CD4-positive, CD25-positive, alpha-beta regulatory T cell (primary cell): ENCODE results near the gene ITGA11. TPM values are rescaled to one million over a fixed set of nuclear protein-coding genes. Genes with fewer than 3 reads are reported as not detected.

Source experiments
- ATAC-seq, 2 donors: fragments of 150-1000 bp; cut with Tn5 transposase; one replicate each; pipeline ENCODE4 v1.10.0; 2021; ENCODE audit warnings: low read depth in 2 of 2, moderate number of reproducible peaks in 2 of 2, moderate library complexity in 1 of 2
- DNase-seq, 3 donors: peaks; one replicate each; pipeline versions ENCODE4 v3.0.0 to v3.0.0-alpha.2; 2012 to 2022; ENCODE audit warnings: mixed read lengths in 1 of 3
- H3K27ac ChIP-seq: one replicate; pipeline ENCODE4 v1.7.0; 2013; ENCODE audit warnings: mild to moderate bottlenecking, low read length; ENCODE audit not compliant: insufficient read depth, poor library complexity, severe bottlenecking
- H3K27me3 ChIP-seq: one replicate; pipeline ENCODE4 v1.7.0; 2013; ENCODE audit warnings: low read length; ENCODE audit not compliant: control insufficient read depth, insufficient read depth
- H3K36me3 ChIP-seq: one replicate; pipeline ENCODE4 v1.7.0; 2013; ENCODE audit warnings: mild to moderate bottlenecking, low read length, moderate library complexity; ENCODE audit not compliant: control insufficient read depth, insufficient read depth
- H3K4me1 ChIP-seq: 2 replicates; pipeline ENCODE4 v1.7.0; 2013; ENCODE audit warnings: mild to moderate bottlenecking, low read length; ENCODE audit not compliant: insufficient read depth, control insufficient read depth, poor library complexity, severe bottlenecking
- H3K4me3 ChIP-seq: one replicate; pipeline ENCODE4 v1.7.0; 2013; ENCODE audit warnings: low read depth, mild to moderate bottlenecking, low read length, moderate library complexity
- H3K9me3 ChIP-seq, 2 experiments: 1 replicate in 1 of 2; 2 replicates in 1 of 2; pipeline ENCODE4 v1.7.0; 2013; ENCODE audit warnings: low read length in 2 of 2, mild to moderate bottlenecking in 1 of 2, moderate library complexity in 1 of 2; ENCODE audit not compliant: control insufficient read depth in 2 of 2
- H3K27ac Mint-ChIP-seq, 3 donors: one replicate each; pipeline ENCODE4 v1.8.0; 2020 to 2022; ENCODE audit warnings: mild to moderate bottlenecking in 3 of 3, mixed read lengths in 3 of 3, moderate library complexity in 2 of 3
- H3K27me3 Mint-ChIP-seq: one replicate; pipeline ENCODE4 v1.8.0; 2022; ENCODE audit warnings: mild to moderate bottlenecking, mixed read lengths
- H3K36me3 Mint-ChIP-seq: one replicate; pipeline ENCODE4 v1.8.0; 2020; ENCODE audit warnings: mixed read lengths
- H3K4me1 Mint-ChIP-seq, 4 donors: one replicate each; pipeline ENCODE4 v1.8.0; 2020 to 2022; ENCODE audit warnings: mixed read lengths in 4 of 4, mild to moderate bottlenecking in 1 of 4
- H3K4me3 Mint-ChIP-seq, 4 donors: one replicate each; pipeline ENCODE4 v1.8.0; 2020 to 2022; ENCODE audit warnings: mild to moderate bottlenecking in 4 of 4, mixed read lengths in 4 of 4, moderate library complexity in 3 of 4
- H3K9me3 Mint-ChIP-seq, 7 donors: one replicate each; pipeline ENCODE4 v1.8.0; 2020 to 2022; ENCODE audit warnings: mixed read lengths in 7 of 7, mild to moderate bottlenecking in 3 of 7, moderate library complexity in 2 of 7
- polyA plus RNA-seq, 4 donors: library from polyadenylated mRNA; unstranded; fragments of 300-500 nt; fragmentation: Illumina TruSeq; gene quantifications; one replicate each; pipeline ENCODE4 v1.2.3, GENCODE V29; 2021
- total RNA-seq: library from RNA; stranded (reverse); gene quantifications from one replicate; pipeline ENCODE4 v1.2.3, GENCODE V29; 2022

ITGA11 gene
- total and polyA plus RNA-seq, 5 donors from 2014 or later, result 0.02 to 0.05 TPM; not detected in 3

GRCh38 chr15:68442903-68443302 lies 10.9 kb upstream of the ITGA11 start:
- ATAC-seq, result no peak
- peaks cover 0 to 4% (median 0%) of the 10 kb centered on the region in 4 donors for H3K4me1 Mint-ChIP-seq
- no peaks in the 10 kb centered on the region for H3K4me1 ChIP-seq
- H3K27me3 ChIP-seq, result peaks cover 10% of the 10 kb centered on the region
- peaks cover 50% of the 10 kb centered on the region for H3K27me3 Mint-ChIP-seq
- no peaks in the 10 kb centered on the region for H3K9me3 ChIP-seq
- H3K36me3 ChIP-seq, result no peaks in the 10 kb centered on the region
- H3K27ac ChIP-seq, result no peak overlapping the region
- H3K36me3 Mint-ChIP-seq, result no peaks in the 10 kb centered on the region
- no peak overlapping the region for H3K4me3 ChIP-seq
- peaks cover 0 to 3% (median 0%) of the 10 kb centered on the region in 7 donors for H3K9me3 Mint-ChIP-seq
- DNase-seq, result no peak
- no peak overlapping the region for H3K4me3 Mint-ChIP-seq
- H3K27ac Mint-ChIP-seq, result no peak overlapping the region

GRCh38 chr15:68442041-68442440 lies 10.1 kb upstream of the ITGA11 start:
- no peak for ATAC-seq
- DNase-seq, result no peak
- no peaks in the 10 kb centered on the region for H3K9me3 Mint-ChIP-seq
- Histone ChIP-seq H3K27ac (no peak overlapping the region), H3K9me3 (no peaks in the 10 kb centered on the region), H3K36me3 (no peaks in the 10 kb centered on the region), H3K4me3 (no peak overlapping the region), H3K4me1 (no peaks in the 10 kb centered on the region), H3K27me3 (peaks cover 10% of the 10 kb centered on the region)
- no peak overlapping the region for H3K27ac Mint-ChIP-seq
- H3K27me3 Mint-ChIP-seq, result peaks cover 49% of the 10 kb centered on the region
- H3K36me3 Mint-ChIP-seq, result no peaks in the 10 kb centered on the region
- H3K4me1 Mint-ChIP-seq, result peaks cover 0 to 4% (median 0%) of the 10 kb centered on the region in 4 donors
- H3K4me3 Mint-ChIP-seq, result no peak overlapping the region

- DNase-seq, result no peak
- Histone ChIP-seq H3K4me3 (no peak overlapping the region), H3K27me3 (peaks cover 4% of the 10 kb centered on the region), H3K9me3 (no peaks in the 10 kb centered on the region), H3K27ac (no peak overlapping the region), H3K4me1 (no peaks in the 10 kb centered on the region), H3K36me3 (no peaks in the 10 kb centered on the region)
- peaks cover 49% of the 10 kb centered on the region for H3K27me3 Mint-ChIP-seq
- no peaks in the 10 kb centered on the region for H3K9me3 Mint-ChIP-seq
- H3K4me3 Mint-ChIP-seq, result no peak overlapping the region
- H3K27ac Mint-ChIP-seq, result no peak overlapping the region
- ATAC-seq, result no peak
- no peaks in the 10 kb centered on the region for H3K36me3 Mint-ChIP-seq
- peaks cover 0 to 4% (median 0%) of the 10 kb centered on the region in 4 donors for H3K4me1 Mint-ChIP-seq
Measured at GRCh38 chr15:68441045-68441743, 9.2 kb upstream of the ITGA11 start.

- DNase-seq (no peak), ATAC-seq (no peak)
- Mint-ChIP-seq H3K27me3 (peaks cover 38% of the 10 kb centered on the region), H3K27ac (no peak overlapping the region), H3K9me3 (no peaks in the 10 kb centered on the region), H3K4me3 (no peak overlapping the region), H3K4me1 (peaks cover 0 to 4% (median 0%) of the 10 kb centered on the region in 4 donors), H3K36me3 (no peaks in the 10 kb centered on the region)
- no peak overlapping the region for H3K4me3 ChIP-seq
- H3K36me3 ChIP-seq, result no peaks in the 10 kb centered on the region
- no peaks in the 10 kb centered on the region for H3K9me3 ChIP-seq
- peaks cover 4% of the 10 kb centered on the region for H3K27me3 ChIP-seq
- H3K27ac ChIP-seq, result no peak overlapping the region
- H3K4me1 ChIP-seq, result no peaks in the 10 kb centered on the region
Measured at GRCh38 chr15:68440136-68440535, 8.2 kb upstream of the ITGA11 start.

- Mint-ChIP-seq H3K27me3 (peaks cover 37% of the 10 kb centered on the region), H3K27ac (no peak overlapping the region), H3K4me3 (no peak overlapping the region), H3K36me3 (no peaks in the 10 kb centered on the region), H3K9me3 (no peaks in the 10 kb centered on the region), H3K4me1 (peaks cover 0 to 4% (median 0%) of the 10 kb centered on the region in 4 donors)
- no peak overlapping the region for H3K4me3 ChIP-seq
- no peaks in the 10 kb centered on the region for H3K36me3 ChIP-seq
- DNase-seq, result no peak
- peaks cover 6% of the 10 kb centered on the region for H3K27me3 ChIP-seq
- no peak for ATAC-seq
- H3K4me1 ChIP-seq, result no peaks in the 10 kb centered on the region
- H3K27ac ChIP-seq, result no peak overlapping the region
- H3K9me3 ChIP-seq, result no peaks in the 10 kb centered on the region
Measured at GRCh38 chr15:68439506-68439905, 7.5 kb upstream of the ITGA11 start.

GRCh38 chr15:68436680-68437079 lies 4.7 kb upstream of the ITGA11 start:
- H3K27me3 Mint-ChIP-seq, result peaks cover 37% of the 10 kb centered on the region
- no peak for DNase-seq
- H3K27ac Mint-ChIP-seq, result no peak overlapping the region
- Histone ChIP-seq H3K4me1 (no peaks in the 10 kb centered on the region), H3K4me3 (no peak overlapping the region), H3K27me3 (peaks cover 11% of the 10 kb centered on the region), H3K27ac (no peak overlapping the region), H3K36me3 (no peaks in the 10 kb centered on the region), H3K9me3 (no peaks in the 10 kb centered on the region)
- H3K4me3 Mint-ChIP-seq, result no peak overlapping the region
- H3K4me1 Mint-ChIP-seq, result no peaks in the 10 kb centered on the region
- no peaks in the 10 kb centered on the region for H3K36me3 Mint-ChIP-seq
- H3K9me3 Mint-ChIP-seq, result peaks cover 0 to 5% (median 0%) of the 10 kb centered on the region in 7 donors
- no peak for ATAC-seq

GRCh38 chr15:68435966-68436365 lies 4.0 kb upstream of the ITGA11 start:
- no peak for DNase-seq
- Mint-ChIP-seq H3K4me1 (no peaks in the 10 kb centered on the region), H3K9me3 (peaks cover 0 to 5% (median 0%) of the 10 kb centered on the region in 7 donors), H3K27ac (no peak overlapping the region), H3K4me3 (no peak overlapping the region), H3K27me3 (peaks cover 36% of the 10 kb centered on the region), H3K36me3 (no peaks in the 10 kb centered on the region)
- Histone ChIP-seq H3K27ac (no peak overlapping the region), H3K27me3 (peaks cover 11% of the 10 kb centered on the region), H3K4me1 (no peaks in the 10 kb centered on the region), H3K4me3 (no peak overlapping the region), H3K9me3 (no peaks in the 10 kb centered on the region), H3K36me3 (no peaks in the 10 kb centered on the region)
- no peak for ATAC-seq

GRCh38 chr15:68434021-68434420 lies 2.1 kb upstream of the ITGA11 start:
- Histone ChIP-seq H3K27me3 (peaks cover 22% of the 10 kb centered on the region), H3K4me3 (no peak overlapping the region), H3K27ac (no peak overlapping the region), H3K4me1 (no peaks in the 10 kb centered on the region), H3K36me3 (no peaks in the 10 kb centered on the region), H3K9me3 (no peaks in the 10 kb centered on the region)
- Mint-ChIP-seq H3K27ac (no peak overlapping the region), H3K4me1 (no peaks in the 10 kb centered on the region), H3K27me3 (peaks cover 44% of the 10 kb centered on the region), H3K4me3 (no peak overlapping the region), H3K9me3 (peaks cover 0 to 5% (median 0%) of the 10 kb centered on the region in 7 donors), H3K36me3 (no peaks in the 10 kb centered on the region)
- DNase-seq (no peak), ATAC-seq (no peak)
